Activated B cell treated with CpG ODN at 0.5 μM for 24 hours (primary cell): Measurements from ENCODE around the gene CELF4. TPM values are rescaled to one million over a fixed set of nuclear protein-coding genes. Genes with fewer than 3 reads are reported as not detected.

Experiments
- ATAC-seq: fragments of 200-7000 bp; cut with Tn5 transposase; one replicate; pipeline ENCODE4 v1.10.0; 2021; ENCODE audit warnings: low read depth, mild to moderate bottlenecking, moderate library complexity
- CTCF ChIA-PET: fragments of 350-600 bp; sonication (Branson Sonifier 250); formaldehyde crosslinking; loops from one replicate; lab custom pipeline; 2021; ENCODE audit warnings: antibody characterized with exemption; lab: Charles Lee
- POLR2A ChIA-PET: fragments of 350-600 bp; sonication (Branson Sonifier 250); formaldehyde crosslinking; loops from one replicate; lab custom pipeline; 2021; ENCODE audit warnings: antibody characterized with exemption; lab: Charles Lee
- DNase-seq: peaks from one replicate; pipeline ENCODE4 v3.0.0; 2022
- H3K27ac Mint-ChIP-seq: one replicate; pipeline ENCODE4 v1.8.0; 2020; ENCODE audit warnings: mixed read lengths
- H3K27me3 Mint-ChIP-seq: one replicate; pipeline ENCODE4 v1.8.0; 2021; ENCODE audit warnings: mixed read lengths
- H3K36me3 Mint-ChIP-seq: one replicate; pipeline ENCODE4 v1.8.0; 2021; ENCODE audit warnings: low read depth, mixed read lengths
- H3K4me1 Mint-ChIP-seq: one replicate; pipeline ENCODE4 v1.8.0; 2021; ENCODE audit warnings: mixed read lengths
- H3K4me3 Mint-ChIP-seq: one replicate; pipeline ENCODE4 v1.8.0; 2020; ENCODE audit warnings: mild to moderate bottlenecking, mixed read lengths
- H3K9me3 Mint-ChIP-seq: one replicate; pipeline ENCODE4 v1.8.0; 2020; ENCODE audit warnings: mixed read lengths
- intact Hi-C: fragments of 100-400 bp; cut with micrococcal nuclease; formaldehyde crosslinking; loops from one replicate; pipeline ENCODE4 v1.15.1; 2024
- total RNA-seq: library from RNA; stranded (reverse); gene quantifications from 2 replicates; pipeline ENCODE4 v1.2.3, GENCODE V29; 2022
- TF ChIP-seq, protein P1 (sequence below): fragments of 200-600 bp; IDR thresholded peaks from one replicate; pipeline ENCODE4 v1.8.0; 2022; ENCODE audit warnings: antibody characterized with exemption, mild to moderate bottlenecking

The CELF4 gene
- total RNA-seq, 1 donor from 2014 or later = not detected

DNA sequence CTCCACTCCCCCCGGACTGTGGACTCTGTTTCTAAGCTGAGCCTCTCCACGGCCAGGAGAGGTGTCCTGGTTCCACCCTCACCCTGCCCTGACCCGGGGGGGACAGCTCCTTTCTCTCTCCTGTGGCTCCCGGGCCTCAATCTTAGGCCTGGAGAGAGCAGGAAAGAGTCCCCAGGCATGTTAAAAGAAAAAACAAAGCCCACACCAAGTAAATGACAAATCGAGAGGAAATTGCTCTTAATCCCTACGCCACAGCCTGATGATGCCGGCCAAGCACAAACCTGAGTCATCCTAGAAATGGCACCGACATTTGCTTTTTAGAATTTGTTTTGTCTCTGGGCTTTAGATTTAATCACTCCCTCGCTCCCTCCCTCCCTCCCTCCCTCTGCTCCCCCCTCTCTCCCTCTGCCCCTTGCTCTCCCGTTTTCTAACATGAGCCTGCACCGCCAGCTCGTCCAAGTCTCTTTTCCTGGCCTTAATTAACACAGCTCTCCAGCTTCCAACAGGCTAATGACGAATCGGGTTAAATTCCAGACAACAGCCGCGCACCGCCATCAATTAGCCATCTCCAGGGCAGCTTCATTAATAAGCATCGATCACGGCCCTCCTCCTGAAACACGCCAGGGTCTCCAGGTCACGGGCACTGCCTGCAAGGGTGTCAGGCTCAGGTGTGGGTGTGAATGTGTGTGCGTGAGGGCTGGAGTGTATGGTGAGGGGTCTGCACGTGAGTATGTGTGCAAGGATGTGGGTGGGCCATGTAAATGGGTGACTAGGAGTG is 230.8 kb downstream of the CELF4 start:
- intact Hi-C loops = no loop called here
- TF ChIP-seq, protein P1, sequence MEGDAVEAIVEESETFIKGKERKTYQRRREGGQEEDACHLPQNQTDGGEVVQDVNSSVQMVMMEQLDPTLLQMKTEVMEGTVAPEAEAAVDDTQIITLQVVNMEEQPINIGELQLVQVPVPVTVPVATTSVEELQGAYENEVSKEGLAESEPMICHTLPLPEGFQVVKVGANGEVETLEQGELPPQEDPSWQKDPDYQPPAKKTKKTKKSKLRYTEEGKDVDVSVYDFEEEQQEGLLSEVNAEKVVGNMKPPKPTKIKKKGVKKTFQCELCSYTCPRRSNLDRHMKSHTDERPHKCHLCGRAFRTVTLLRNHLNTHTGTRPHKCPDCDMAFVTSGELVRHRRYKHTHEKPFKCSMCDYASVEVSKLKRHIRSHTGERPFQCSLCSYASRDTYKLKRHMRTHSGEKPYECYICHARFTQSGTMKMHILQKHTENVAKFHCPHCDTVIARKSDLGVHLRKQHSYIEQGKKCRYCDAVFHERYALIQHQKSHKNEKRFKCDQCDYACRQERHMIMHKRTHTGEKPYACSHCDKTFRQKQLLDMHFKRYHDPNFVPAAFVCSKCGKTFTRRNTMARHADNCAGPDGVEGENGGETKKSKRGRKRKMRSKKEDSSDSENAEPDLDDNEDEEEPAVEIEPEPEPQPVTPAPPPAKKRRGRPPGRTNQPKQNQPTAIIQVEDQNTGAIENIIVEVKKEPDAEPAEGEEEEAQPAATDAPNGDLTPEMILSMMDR = no peak
- no peaks in the 10 kb centered on the region for H3K36me3 Mint-ChIP-seq
- H3K27me3 Mint-ChIP-seq = no peaks in the 10 kb centered on the region
- no peaks in the 10 kb centered on the region for H3K4me1 Mint-ChIP-seq
- POLR2A ChIA-PET = no interaction called here
- no peaks in the 10 kb centered on the region for H3K9me3 Mint-ChIP-seq
- CTCF ChIA-PET = no interaction called here
- no peak overlapping the region for H3K4me3 Mint-ChIP-seq
- DNase-seq = no peak
- no peak for ATAC-seq
- no peak overlapping the region for H3K27ac Mint-ChIP-seq

DNA sequence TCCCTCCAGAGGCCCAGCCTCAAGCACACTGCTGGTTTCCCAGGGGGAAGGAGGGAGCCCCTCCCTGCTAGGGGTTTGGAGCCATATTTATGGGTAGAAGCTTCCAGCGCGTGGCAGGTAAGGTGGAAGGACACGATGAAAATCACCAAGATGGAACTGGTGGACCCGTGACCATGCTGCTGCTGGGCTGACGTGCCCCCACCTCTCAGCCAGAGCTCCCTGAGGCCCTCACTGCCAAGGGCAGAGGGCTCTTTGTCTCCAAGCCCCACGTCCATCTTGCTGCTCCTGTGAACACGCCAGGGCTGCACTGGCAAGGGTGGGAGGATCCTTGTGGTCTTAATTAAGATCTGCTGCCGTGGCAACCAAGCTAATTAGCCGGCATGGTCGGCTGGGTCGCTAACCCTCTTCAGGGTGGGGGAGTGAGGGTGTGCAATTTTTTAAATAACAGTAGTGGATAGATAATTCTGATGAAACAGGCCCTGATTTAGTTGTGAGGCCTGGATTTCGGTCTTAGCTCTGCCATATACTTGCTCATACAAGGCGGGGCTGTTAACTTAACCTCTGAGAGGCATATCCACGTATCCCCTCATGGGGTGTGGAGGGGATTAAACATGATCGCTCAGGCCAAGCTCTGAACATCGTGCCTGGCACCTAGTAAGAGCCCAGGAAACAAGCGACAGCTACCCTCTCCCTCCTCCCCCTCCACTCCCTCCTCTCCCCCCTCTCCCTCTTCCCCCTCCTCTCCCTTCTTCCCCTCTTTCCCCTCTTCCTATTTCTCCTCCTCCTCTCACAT is 232.8 kb downstream of the CELF4 start:
- intact Hi-C loops = no loop called here
- no peak for DNase-seq
- Mint-ChIP-seq H3K4me3 (no peak overlapping the region), H3K27me3 (no peaks in the 10 kb centered on the region), H3K27ac (no peak overlapping the region), H3K36me3 (no peaks in the 10 kb centered on the region), H3K9me3 (no peaks in the 10 kb centered on the region), H3K4me1 (no peaks in the 10 kb centered on the region)
- no peak for ATAC-seq
- ChIA-PET CTCF (interaction anchor here (2.3 kb wide), 1 partner anchor 10 kb away, joined by 8 read pairs; no protein-coding TSS in a partner anchor), POLR2A (no interaction called here)
- TF ChIP-seq, protein P1 = no peak

DNA sequence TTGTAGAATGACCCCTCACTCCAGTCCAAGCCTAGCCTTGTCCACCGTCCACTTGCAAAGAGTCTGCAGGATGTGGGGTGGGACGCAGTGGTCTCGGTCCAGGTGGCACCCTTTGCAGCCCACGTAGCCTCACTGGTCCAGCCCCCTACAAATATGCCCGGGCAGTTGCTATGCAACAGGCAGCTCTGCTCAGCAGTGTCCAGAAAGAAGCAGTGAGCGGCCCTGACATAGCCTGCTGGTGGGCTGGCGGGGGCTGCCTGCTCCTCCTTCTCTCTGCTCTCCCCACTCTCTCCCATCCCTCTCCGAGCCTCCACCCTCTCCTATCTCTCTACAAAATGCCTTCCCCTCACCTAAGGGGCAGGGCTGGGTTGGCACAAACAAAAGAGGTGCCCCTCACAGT is 233.4 kb downstream of the CELF4 start:
- ATAC-seq = no peak
- no peak overlapping the region for H3K27ac Mint-ChIP-seq
- no peaks in the 10 kb centered on the region for H3K27me3 Mint-ChIP-seq
- intact Hi-C loops = no loop called here
- no peaks in the 10 kb centered on the region for H3K4me1 Mint-ChIP-seq
- no peaks in the 10 kb centered on the region for H3K9me3 Mint-ChIP-seq
- TF ChIP-seq, protein P1 = no peak
- ChIA-PET CTCF (interaction anchor here (2.3 kb wide), 1 partner anchor 9 kb away, joined by 8 read pairs; no protein-coding TSS in a partner anchor), POLR2A (no interaction called here)
- H3K4me3 Mint-ChIP-seq = no peak overlapping the region
- DNase-seq = no peak
- H3K36me3 Mint-ChIP-seq = no peaks in the 10 kb centered on the region

DNA sequence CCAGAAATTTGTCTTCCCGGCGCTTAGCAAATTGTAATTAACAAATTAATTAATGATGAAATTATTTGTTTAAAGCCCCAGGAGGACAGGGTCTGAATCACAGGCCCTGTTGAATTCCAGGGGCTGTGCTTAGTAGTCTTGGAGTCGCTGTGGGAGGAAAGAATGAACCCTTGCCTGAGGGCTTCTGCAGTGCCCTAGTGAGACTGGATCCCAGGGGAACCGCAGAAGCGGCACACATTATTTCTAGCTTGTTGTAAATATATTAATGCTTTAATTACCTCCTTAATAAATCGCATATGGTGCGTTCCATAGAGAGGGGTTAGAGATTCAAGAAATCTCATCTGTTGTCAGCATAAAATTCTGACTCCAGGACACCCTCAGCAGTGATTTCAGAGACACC is 235.4 kb downstream of the CELF4 start:
- no peak overlapping the region for H3K27ac Mint-ChIP-seq
- H3K36me3 Mint-ChIP-seq = no peaks in the 10 kb centered on the region
- intact Hi-C loops = no loop called here
- no peak for ATAC-seq
- DNase-seq = no peak
- TF ChIP-seq, protein P1 = no peak
- no peaks in the 10 kb centered on the region for H3K4me1 Mint-ChIP-seq
- no peaks in the 10 kb centered on the region for H3K27me3 Mint-ChIP-seq
- POLR2A ChIA-PET = no interaction called here
- CTCF ChIA-PET = no interaction called here
- no peaks in the 10 kb centered on the region for H3K9me3 Mint-ChIP-seq
- no peak overlapping the region for H3K4me3 Mint-ChIP-seq
